ENCODE data around the gene TFF2. TPM values are rescaled to one million over a fixed set of nuclear protein-coding genes. Genes with fewer than 3 reads are reported as not detected.

Gene TFF2
- total RNA-seq, 1 donor from 2014 or later = not detected

DNA sequence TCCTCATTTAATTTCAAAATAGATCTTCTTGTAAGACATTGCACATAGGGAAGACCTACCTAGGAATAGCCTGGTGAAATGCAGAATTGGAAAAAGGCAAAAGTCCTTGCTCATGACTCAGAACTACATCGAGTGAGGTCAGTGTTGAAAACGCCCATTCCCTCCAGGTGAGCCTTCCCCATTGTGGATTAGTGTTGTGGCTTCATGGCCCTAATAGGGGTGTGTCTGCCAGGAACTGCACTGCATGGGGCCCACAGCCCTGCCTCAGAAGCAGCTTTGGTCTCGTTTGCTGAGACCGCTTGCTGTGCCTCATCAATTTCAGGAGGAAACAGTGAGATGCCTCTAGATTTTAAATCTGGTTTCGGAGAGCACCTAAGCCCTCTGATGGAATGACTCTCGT is 52.6 kb downstream of the TFF2 start:
- H3K27ac Mint-ChIP-seq (ENCODE audit: unreplicated experiment) = no peak overlapping the region
- H3K9me3 Mint-ChIP-seq (ENCODE audit: unreplicated experiment) = no peaks in the 10 kb centered on the region
- H3K4me1 Mint-ChIP-seq (ENCODE audit: unreplicated experiment) = peaks cover 35% of the 10 kb centered on the region
- no peak for DNase-seq (ENCODE audit: low spot score)
- H3K4me3 Mint-ChIP-seq (ENCODE audit: unreplicated experiment) = no peak overlapping the region
- peaks cover 26% of the 10 kb centered on the region for H3K36me3 Mint-ChIP-seq (ENCODE audit: low read depth, unreplicated experiment)
- peaks cover 10% of the 10 kb centered on the region for H3K27me3 Mint-ChIP-seq (ENCODE audit: unreplicated experiment)
- no peak for TF ChIP-seq CTCF (IDR thresholded peaks at IDR 0.05; ENCODE audit: unreplicated experiment)

DNA sequence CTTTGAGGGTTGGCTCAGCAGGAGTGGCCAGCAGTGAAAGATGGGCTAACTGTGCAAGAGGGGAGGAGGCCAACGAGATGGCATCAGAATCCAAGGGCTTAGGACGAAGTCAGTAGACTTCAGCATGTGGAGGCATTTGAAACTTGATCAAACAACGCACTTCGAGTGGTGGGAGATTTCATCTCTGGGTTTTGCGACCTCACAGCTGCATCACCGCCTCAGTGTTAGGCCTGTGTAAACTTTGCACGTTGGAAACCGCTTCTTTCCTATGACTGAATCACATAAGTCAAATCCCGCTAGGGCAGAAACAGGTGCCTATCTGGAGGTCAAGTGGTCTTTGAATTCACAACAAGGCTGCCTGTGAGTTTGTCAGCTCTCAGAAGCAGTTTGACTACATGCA is 53.4 kb downstream of the TFF2 start:
- H3K9me3 Mint-ChIP-seq (ENCODE audit: unreplicated experiment) = no peaks in the 10 kb centered on the region
- H3K27me3 Mint-ChIP-seq (ENCODE audit: unreplicated experiment) = peaks cover 10% of the 10 kb centered on the region
- H3K36me3 Mint-ChIP-seq (ENCODE audit: low read depth, unreplicated experiment) = peaks cover 26% of the 10 kb centered on the region
- DNase-seq (ENCODE audit: low spot score) = no peak
- TF ChIP-seq CTCF (IDR thresholded peaks at IDR 0.05; ENCODE audit: unreplicated experiment) = no peak
- no peak overlapping the region for H3K27ac Mint-ChIP-seq (ENCODE audit: unreplicated experiment)
- H3K4me1 Mint-ChIP-seq (ENCODE audit: unreplicated experiment) = peaks cover 35% of the 10 kb centered on the region
- no peak overlapping the region for H3K4me3 Mint-ChIP-seq (ENCODE audit: unreplicated experiment)

DNA sequence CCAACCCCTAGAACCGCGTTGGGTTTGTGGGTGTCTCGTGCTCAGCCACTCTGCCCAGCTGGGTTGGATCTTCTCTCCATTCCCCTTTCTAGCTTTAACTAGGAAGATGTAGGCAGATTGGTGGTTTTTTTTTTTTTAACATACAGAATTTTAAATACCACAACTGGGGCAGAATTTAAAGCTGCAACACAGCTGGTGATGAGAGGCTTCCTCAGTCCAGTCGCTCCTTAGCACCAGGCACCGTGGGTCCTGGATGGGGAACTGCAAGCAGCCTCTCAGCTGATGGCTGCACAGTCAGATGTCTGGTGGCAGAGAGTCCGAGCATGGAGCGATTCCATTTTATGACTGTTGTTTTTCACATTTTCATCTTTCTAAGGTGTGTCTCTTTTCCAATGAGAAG is 54.3 kb downstream of the TFF2 start:
- peaks cover 31% of the 10 kb centered on the region for H3K4me1 Mint-ChIP-seq (ENCODE audit: unreplicated experiment)
- H3K9me3 Mint-ChIP-seq (ENCODE audit: unreplicated experiment) = no peaks in the 10 kb centered on the region
- no peak for DNase-seq (ENCODE audit: low spot score)
- no peak for TF ChIP-seq CTCF (IDR thresholded peaks at IDR 0.05; ENCODE audit: unreplicated experiment)
- no peak overlapping the region for H3K4me3 Mint-ChIP-seq (ENCODE audit: unreplicated experiment)
- no peak overlapping the region for H3K27ac Mint-ChIP-seq (ENCODE audit: unreplicated experiment)
- peaks cover 10% of the 10 kb centered on the region for H3K27me3 Mint-ChIP-seq (ENCODE audit: unreplicated experiment)
- peaks cover 26% of the 10 kb centered on the region for H3K36me3 Mint-ChIP-seq (ENCODE audit: low read depth, unreplicated experiment)

Other genes with a start within 250 kb of the TFF2 start
- gene ABCG1, start 131.9 kb downstream of the TFF2 start, total RNA-seq (ENCODE audit: unreplicated experiment) = 48.9 TPM
- gene TFF3, start 35.6 kb downstream of the TFF2 start, total RNA-seq (ENCODE audit: unreplicated experiment) = not detected
- gene TFF1, start 15.5 kb upstream of the TFF2 start, total RNA-seq (ENCODE audit: unreplicated experiment) = not detected
- not detected for gene TMPRSS3, start 45.1 kb upstream of the TFF2 start, total RNA-seq (ENCODE audit: unreplicated experiment)
- gene UBASH3A, start 52.9 kb upstream of the TFF2 start, total RNA-seq (ENCODE audit: unreplicated experiment) = not detected
- gene RSPH1, start 145.2 kb upstream of the TFF2 start, total RNA-seq (ENCODE audit: unreplicated experiment) = 0.82 TPM
- 12.3 TPM for gene SLC37A1, start 162.9 kb upstream of the TFF2 start, total RNA-seq (ENCODE audit: unreplicated experiment)